ENCODE data around the gene SIK1. TPM values are rescaled to one million over a fixed set of nuclear protein-coding genes. Genes with fewer than 3 reads are reported as not detected.

The SIK1 gene
- total RNA-seq, 1 experiment from 2014 or later, result 3.7 TPM

DNA sequence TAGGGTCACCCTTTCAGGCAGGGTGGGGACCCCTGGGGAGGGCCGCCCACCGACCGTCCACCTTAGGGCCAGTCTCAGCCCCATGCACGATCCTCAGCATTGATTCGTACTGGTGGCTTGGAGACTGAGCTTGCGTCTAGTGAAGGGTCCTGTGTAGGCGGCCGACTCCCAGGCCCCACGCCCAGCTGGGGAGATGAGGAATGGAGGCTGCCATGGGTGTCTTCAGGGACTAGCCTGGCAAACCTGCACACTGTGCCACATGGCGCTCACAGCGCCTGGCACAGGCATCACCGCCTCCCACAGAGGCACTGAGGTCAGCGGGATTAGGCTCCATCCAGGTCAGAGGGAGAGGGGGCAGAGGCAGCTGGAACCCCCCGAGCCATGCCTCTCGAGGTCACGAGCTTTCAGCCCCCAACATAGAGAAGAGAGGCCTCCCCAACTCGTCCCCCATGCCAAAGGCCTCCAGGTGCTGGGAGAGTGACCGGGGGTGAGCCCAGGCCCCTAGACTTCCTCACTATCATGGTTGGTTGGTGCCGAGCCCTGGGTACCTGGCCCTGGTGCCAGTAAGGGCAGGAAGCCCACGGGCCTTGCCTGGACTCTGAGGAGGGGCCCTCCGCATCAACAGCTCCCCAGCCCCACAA lies 51.0 kb downstream of the SIK1 start (continued):
- TF ChIP-seq, protein P1, sequence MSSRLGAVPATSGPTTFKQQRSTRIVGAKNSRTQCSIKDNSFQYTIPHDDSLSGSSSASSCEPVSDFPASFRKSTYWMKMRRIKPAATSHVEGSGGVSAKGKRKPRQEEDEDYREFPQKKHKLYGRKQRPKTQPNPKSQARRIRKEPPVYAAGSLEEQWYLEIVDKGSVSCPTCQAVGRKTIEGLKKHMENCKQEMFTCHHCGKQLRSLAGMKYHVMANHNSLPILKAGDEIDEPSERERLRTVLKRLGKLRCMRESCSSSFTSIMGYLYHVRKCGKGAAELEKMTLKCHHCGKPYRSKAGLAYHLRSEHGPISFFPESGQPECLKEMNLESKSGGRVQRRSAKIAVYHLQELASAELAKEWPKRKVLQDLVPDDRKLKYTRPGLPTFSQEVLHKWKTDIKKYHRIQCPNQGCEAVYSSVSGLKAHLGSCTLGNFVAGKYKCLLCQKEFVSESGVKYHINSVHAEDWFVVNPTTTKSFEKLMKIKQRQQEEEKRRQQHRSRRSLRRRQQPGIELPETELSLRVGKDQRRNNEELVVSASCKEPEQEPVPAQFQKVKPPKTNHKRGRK (CRISPR knock-in tag; IDR thresholded peaks at IDR 0.05; ENCODE audit: borderline replicate concordance), result no peak
- no peak for TF ChIP-seq FOXP1 (CRISPR knock-in tag; IDR thresholded peaks at IDR 0.05; ENCODE audit: borderline replicate concordance)
- TF ChIP-seq EMX1 (CRISPR knock-in tag; IDR thresholded peaks at IDR 0.05), result no peak
- TF ChIP-seq, protein P2, sequence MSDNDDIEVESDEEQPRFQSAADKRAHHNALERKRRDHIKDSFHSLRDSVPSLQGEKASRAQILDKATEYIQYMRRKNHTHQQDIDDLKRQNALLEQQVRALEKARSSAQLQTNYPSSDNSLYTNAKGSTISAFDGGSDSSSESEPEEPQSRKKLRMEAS (CRISPR knock-in tag; IDR thresholded peaks at IDR 0.05), result no peak
- TF ChIP-seq, protein P3, sequence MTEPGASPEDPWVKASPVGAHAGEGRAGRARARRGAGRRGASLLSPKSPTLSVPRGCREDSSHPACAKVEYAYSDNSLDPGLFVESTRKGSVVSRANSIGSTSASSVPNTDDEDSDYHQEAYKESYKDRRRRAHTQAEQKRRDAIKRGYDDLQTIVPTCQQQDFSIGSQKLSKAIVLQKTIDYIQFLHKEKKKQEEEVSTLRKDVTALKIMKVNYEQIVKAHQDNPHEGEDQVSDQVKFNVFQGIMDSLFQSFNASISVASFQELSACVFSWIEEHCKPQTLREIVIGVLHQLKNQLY (CRISPR knock-in tag; IDR thresholded peaks at IDR 0.05), result no peak

DNA sequence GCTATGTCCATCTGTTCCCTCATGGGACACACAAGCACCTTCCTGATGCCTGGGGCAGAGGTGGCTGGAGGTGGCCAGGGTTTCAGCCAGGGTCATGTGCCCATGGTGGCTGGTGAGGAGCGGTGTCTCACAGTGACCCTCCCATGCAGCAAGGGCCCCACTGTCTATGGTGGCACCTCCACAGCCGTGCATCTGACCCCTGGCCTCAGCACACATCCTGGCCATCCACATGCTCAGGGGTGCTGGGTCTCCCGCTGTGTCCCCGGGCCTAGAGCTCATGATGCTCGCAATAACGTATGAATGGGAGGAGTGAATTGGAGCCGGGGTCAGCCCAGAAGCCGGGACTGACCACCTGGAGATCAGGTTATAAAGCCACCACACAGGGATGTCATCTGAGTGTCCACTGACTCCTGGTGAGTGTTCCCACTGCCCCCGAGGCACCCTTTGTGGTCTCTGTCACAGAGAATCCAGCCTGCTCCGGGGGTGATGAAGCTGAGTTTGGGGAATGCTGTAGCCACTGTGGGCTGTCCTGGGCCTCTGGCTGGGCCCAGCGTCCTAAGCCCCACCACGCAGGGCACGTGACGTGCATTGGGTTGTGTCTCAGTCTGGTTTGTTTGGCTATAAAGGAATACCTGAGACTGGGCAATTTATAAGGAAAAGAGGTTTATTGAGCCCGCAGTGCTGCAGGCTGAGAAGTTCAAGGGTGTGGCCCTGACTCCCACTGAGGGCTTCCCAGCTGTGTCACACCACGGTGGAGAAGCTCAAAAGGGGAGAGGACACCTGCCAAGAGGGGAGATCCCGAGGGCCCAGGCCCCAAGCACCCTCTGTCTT lies 51.7 kb downstream of the SIK1 start:
- Mint-ChIP-seq H3K4me1 (peaks cover 14% of the 10 kb centered on the region), H3K27me3 (ENCODE audit: low read depth) (no peaks in the 10 kb centered on the region), H3K27ac (no peak overlapping the region), H3K9me3 (no peaks in the 10 kb centered on the region), H3K36me3 (no peaks in the 10 kb centered on the region), H3K4me3 (no peak overlapping the region)
- POLR2A ChIA-PET, result no interaction called here
- CTCF ChIA-PET, result no interaction called here
- TF ChIP-seq OVOL2 (CRISPR knock-in tag; IDR thresholded peaks at IDR 0.05; ENCODE audit: borderline replicate concordance) (no peak), GTF2I (CRISPR knock-in tag; conservative IDR thresholded peaks at IDR 0.05) (no peak), GRHL2 (CRISPR knock-in tag; IDR thresholded peaks at IDR 0.05; ENCODE audit: insufficient replicate concordance, severe bottlenecking) (no peak), MXD4 (CRISPR knock-in tag; IDR thresholded peaks at IDR 0.05; ENCODE audit: borderline replicate concordance) (no peak), ZNF671 (CRISPR knock-in tag; IDR thresholded peaks at IDR 0.05) (no peak), SMAD3 (CRISPR knock-in tag; IDR thresholded peaks at IDR 0.05; ENCODE audit: borderline replicate concordance) (no peak), ATF1 (CRISPR knock-in tag; IDR thresholded peaks at IDR 0.05) (no peak), SOX15 (CRISPR knock-in tag; IDR thresholded peaks at IDR 0.05) (no peak), TCF7 (CRISPR knock-in tag; IDR thresholded peaks at IDR 0.05; ENCODE audit: low read depth) (no peak), ZNF416 (CRISPR knock-in tag; IDR thresholded peaks at IDR 0.05) (no peak)
- TF ChIP-seq, protein P4, sequence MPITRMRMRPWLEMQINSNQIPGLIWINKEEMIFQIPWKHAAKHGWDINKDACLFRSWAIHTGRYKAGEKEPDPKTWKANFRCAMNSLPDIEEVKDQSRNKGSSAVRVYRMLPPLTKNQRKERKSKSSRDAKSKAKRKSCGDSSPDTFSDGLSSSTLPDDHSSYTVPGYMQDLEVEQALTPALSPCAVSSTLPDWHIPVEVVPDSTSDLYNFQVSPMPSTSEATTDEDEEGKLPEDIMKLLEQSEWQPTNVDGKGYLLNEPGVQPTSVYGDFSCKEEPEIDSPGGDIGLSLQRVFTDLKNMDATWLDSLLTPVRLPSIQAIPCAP (CRISPR knock-in tag; IDR thresholded peaks at IDR 0.05), result no peak
- TF ChIP-seq, protein P5, sequence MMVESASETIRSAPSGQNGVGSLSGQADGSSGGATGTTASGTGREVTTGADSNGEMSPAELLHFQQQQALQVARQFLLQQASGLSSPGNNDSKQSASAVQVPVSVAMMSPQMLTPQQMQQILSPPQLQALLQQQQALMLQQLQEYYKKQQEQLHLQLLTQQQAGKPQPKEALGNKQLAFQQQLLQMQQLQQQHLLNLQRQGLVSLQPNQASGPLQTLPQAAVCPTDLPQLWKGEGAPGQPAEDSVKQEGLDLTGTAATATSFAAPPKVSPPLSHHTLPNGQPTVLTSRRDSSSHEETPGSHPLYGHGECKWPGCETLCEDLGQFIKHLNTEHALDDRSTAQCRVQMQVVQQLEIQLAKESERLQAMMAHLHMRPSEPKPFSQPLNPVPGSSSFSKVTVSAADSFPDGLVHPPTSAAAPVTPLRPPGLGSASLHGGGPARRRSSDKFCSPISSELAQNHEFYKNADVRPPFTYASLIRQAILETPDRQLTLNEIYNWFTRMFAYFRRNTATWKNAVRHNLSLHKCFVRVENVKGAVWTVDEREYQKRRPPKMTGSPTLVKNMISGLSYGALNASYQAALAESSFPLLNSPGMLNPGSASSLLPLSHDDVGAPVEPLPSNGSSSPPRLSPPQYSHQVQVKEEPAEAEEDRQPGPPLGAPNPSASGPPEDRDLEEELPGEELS (CRISPR knock-in tag; IDR thresholded peaks at IDR 0.05), result no peak
- TF ChIP-seq, protein P6, sequence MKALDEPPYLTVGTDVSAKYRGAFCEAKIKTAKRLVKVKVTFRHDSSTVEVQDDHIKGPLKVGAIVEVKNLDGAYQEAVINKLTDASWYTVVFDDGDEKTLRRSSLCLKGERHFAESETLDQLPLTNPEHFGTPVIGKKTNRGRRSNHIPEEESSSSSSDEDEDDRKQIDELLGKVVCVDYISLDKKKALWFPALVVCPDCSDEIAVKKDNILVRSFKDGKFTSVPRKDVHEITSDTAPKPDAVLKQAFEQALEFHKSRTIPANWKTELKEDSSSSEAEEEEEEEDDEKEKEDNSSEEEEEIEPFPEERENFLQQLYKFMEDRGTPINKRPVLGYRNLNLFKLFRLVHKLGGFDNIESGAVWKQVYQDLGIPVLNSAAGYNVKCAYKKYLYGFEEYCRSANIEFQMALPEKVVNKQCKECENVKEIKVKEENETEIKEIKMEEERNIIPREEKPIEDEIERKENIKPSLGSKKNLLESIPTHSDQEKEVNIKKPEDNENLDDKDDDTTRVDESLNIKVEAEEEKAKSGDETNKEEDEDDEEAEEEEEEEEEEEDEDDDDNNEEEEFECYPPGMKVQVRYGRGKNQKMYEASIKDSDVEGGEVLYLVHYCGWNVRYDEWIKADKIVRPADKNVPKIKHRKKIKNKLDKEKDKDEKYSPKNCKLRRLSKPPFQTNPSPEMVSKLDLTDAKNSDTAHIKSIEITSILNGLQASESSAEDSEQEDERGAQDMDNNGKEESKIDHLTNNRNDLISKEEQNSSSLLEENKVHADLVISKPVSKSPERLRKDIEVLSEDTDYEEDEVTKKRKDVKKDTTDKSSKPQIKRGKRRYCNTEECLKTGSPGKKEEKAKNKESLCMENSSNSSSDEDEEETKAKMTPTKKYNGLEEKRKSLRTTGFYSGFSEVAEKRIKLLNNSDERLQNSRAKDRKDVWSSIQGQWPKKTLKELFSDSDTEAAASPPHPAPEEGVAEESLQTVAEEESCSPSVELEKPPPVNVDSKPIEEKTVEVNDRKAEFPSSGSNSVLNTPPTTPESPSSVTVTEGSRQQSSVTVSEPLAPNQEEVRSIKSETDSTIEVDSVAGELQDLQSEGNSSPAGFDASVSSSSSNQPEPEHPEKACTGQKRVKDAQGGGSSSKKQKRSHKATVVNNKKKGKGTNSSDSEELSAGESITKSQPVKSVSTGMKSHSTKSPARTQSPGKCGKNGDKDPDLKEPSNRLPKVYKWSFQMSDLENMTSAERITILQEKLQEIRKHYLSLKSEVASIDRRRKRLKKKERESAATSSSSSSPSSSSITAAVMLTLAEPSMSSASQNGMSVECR (CRISPR knock-in tag; IDR thresholded peaks at IDR 0.05; ENCODE audit: borderline replicate concordance), result no peak
- TF ChIP-seq, protein P7, sequence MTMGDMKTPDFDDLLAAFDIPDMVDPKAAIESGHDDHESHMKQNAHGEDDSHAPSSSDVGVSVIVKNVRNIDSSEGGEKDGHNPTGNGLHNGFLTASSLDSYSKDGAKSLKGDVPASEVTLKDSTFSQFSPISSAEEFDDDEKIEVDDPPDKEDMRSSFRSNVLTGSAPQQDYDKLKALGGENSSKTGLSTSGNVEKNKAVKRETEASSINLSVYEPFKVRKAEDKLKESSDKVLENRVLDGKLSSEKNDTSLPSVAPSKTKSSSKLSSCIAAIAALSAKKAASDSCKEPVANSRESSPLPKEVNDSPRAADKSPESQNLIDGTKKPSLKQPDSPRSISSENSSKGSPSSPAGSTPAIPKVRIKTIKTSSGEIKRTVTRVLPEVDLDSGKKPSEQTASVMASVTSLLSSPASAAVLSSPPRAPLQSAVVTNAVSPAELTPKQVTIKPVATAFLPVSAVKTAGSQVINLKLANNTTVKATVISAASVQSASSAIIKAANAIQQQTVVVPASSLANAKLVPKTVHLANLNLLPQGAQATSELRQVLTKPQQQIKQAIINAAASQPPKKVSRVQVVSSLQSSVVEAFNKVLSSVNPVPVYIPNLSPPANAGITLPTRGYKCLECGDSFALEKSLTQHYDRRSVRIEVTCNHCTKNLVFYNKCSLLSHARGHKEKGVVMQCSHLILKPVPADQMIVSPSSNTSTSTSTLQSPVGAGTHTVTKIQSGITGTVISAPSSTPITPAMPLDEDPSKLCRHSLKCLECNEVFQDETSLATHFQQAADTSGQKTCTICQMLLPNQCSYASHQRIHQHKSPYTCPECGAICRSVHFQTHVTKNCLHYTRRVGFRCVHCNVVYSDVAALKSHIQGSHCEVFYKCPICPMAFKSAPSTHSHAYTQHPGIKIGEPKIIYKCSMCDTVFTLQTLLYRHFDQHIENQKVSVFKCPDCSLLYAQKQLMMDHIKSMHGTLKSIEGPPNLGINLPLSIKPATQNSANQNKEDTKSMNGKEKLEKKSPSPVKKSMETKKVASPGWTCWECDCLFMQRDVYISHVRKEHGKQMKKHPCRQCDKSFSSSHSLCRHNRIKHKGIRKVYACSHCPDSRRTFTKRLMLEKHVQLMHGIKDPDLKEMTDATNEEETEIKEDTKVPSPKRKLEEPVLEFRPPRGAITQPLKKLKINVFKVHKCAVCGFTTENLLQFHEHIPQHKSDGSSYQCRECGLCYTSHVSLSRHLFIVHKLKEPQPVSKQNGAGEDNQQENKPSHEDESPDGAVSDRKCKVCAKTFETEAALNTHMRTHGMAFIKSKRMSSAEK (CRISPR knock-in tag; IDR thresholded peaks at IDR 0.05; ENCODE audit: borderline replicate concordance), result no peak
- TF ChIP-seq, protein P2 (CRISPR knock-in tag; IDR thresholded peaks at IDR 0.05), result no peak
- DNase-seq (ENCODE audit: low spot score) (no peak), ATAC-seq (no peak)

Data from WTC11 (cell line).